ENCODE data around the gene ARCN1.
"Not testable (repeated sequence)": the region's sequence is repeated elsewhere in the genome, so short reads cannot be mapped to it uniquely, and the experiment has no call there.

Gene ARCN1

GRCh38 chr11:118544647-118545010 lies 27.6 kb upstream of the ARCN1 start:
- DNase-seq (ENCODE audit: low read depth in 2 of 2), result no peak

- DNase-seq (ENCODE audit: low read depth in 2 of 2), result no peak
Measured at GRCh38 chr11:118545533-118545932, 26.7 kb upstream of the ARCN1 start.

GRCh38 chr11:118547132-118547531 lies 25.1 kb upstream of the ARCN1 start:
- DNase-seq (ENCODE audit: low read depth in 2 of 2), result no peak

GRCh38 chr11:118552341-118552740 lies 19.9 kb upstream of the ARCN1 start:
- no peak for DNase-seq (ENCODE audit: low read depth in 2 of 2)

- no peak for DNase-seq (ENCODE audit: low read depth in 2 of 2)
Measured at GRCh38 chr11:118560806-118561205, 11.4 kb upstream of the ARCN1 start.

GRCh38 chr11:118565051-118565450 lies 7.2 kb upstream of the ARCN1 start:
- no peak for DNase-seq (ENCODE audit: low read depth in 2 of 2)

- no peak for DNase-seq (ENCODE audit: low read depth in 2 of 2)
Measured at GRCh38 chr11:118569670-118570069, 2.5 kb upstream of the ARCN1 start.

GRCh38 chr11:118570787-118571186 lies 1.4 kb upstream of the ARCN1 start:
- no peak for DNase-seq (ENCODE audit: low read depth in 2 of 2)

- DNase-seq (ENCODE audit: low read depth in 2 of 2), result not testable (repeated sequence)
Measured at GRCh38 chr11:118571701-118572060, 528 bp upstream of the ARCN1 start.

- DNase-seq (ENCODE audit: low read depth in 2 of 2), result no peak
Measured at GRCh38 chr11:118572981-118573550, 857 bp downstream of the ARCN1 start.

GRCh38 chr11:118574636-118575035 lies 2.4 kb downstream of the ARCN1 start:
- no peak for DNase-seq (ENCODE audit: low read depth in 2 of 2)

- not testable (repeated sequence) for DNase-seq (ENCODE audit: low read depth in 2 of 2)
Measured at GRCh38 chr11:118577995-118578394, 5.8 kb downstream of the ARCN1 start.

GRCh38 chr11:118581057-118581456 lies 8.8 kb downstream of the ARCN1 start:
- DNase-seq (ENCODE audit: low read depth in 2 of 2), result no peak

GRCh38 chr11:118587952-118588351 lies 15.7 kb downstream of the ARCN1 start:
- DNase-seq (ENCODE audit: low read depth in 2 of 2), result no peak

GRCh38 chr11:118592616-118593367 lies 20.6 kb downstream of the ARCN1 start:
- DNase-seq (ENCODE audit: low read depth in 2 of 2), result no peak

- not testable (repeated sequence) for DNase-seq (ENCODE audit: low read depth in 2 of 2)
Measured at GRCh38 chr11:118594984-118595383, 22.8 kb downstream of the ARCN1 start.

GRCh38 chr11:118596224-118597146 lies 24.3 kb downstream of the ARCN1 start:
- no peak for DNase-seq (ENCODE audit: low read depth in 2 of 2)

- no peak for DNase-seq (ENCODE audit: low read depth in 2 of 2)
Measured at GRCh38 chr11:118597556-118597955, 25.3 kb downstream of the ARCN1 start.

GRCh38 chr11:118602331-118602730 lies 30.1 kb downstream of the ARCN1 start:
- no peak for DNase-seq (ENCODE audit: low read depth in 2 of 2)

GRCh38 chr11:118603709-118604108 lies 31.5 kb downstream of the ARCN1 start:
- not testable (repeated sequence) for DNase-seq (ENCODE audit: low read depth in 2 of 2)

GRCh38 chr11:118604566-118604965 lies 32.4 kb downstream of the ARCN1 start:
- DNase-seq (ENCODE audit: low read depth in 2 of 2), result no peak

GRCh38 chr11:118605116-118605867 lies 33.1 kb downstream of the ARCN1 start:
- DNase-seq (ENCODE audit: low read depth in 2 of 2), result no peak

Data from stimulated activated CD8-positive, alpha-beta memory T cell treated with anti-CD3 and anti-CD28 coated beads, Interleukin-7, amount 100 ng/mL, for 1 hour (primary cell).